SK-N-MC (cell line): ENCODE data around the gene ZFP91.

Experiments
- DNase-seq: peaks from one replicate; pipeline ENCODE4 v3.0.0-alpha.2; 2011; ENCODE audit warnings: low read depth, low spot score
- H3K27ac ChIP-seq: fragments of 200-600 bp; sonication (generic); 2 replicates; pipeline ENCODE4 v1.5.1; 2016; ENCODE audit warnings: mixed run types
- H3K36me3 ChIP-seq: fragments of 200-600 bp; sonication (generic); 2 replicates; pipeline ENCODE4 v1.6.1; 2017; ENCODE audit warnings: antibody characterized with exemption, low read length, mixed read lengths; ENCODE audit not compliant: insufficient read depth
- H3K4me3 ChIP-seq: fragments of 200-600 bp; sonication (generic); 2 replicates; pipeline ENCODE4 v1.5.1; 2016
- H3K9ac ChIP-seq: fragments of 200-600 bp; sonication (generic); 2 replicates; pipeline ENCODE4 v1.8.0; 2017; ENCODE audit warnings: mixed run types, mixed read lengths; ENCODE audit not compliant: insufficient read length
- H3K9me3 ChIP-seq: fragments of 200-600 bp; sonication (generic); 2 replicates; pipeline ENCODE4 v1.6.1; 2017; ENCODE audit warnings: low read depth, mild to moderate bottlenecking, antibody characterized with exemption, low read length, moderate library complexity, mixed read lengths
- EZH2 ChIP-seq: fragments of 200-600 bp; sonication (generic); IDR thresholded peaks from one replicate; pipeline ENCODE4 v1.6.1; 2017; ENCODE audit warnings: antibody characterized with exemption
- FOXP2 ChIP-seq: optimal IDR thresholded peaks from 2 replicates; pipeline ENCODE3; 2011; ENCODE audit warnings: mild to moderate bottlenecking, moderate library complexity; ENCODE audit not compliant: insufficient read depth; ENCODE audit errors: extremely low read length, control extremely low read depth
- POLR2AphosphoS5 ChIP-seq: IDR thresholded peaks from 2 replicates; pipeline ENCODE4 v1.6.1; 2012; ENCODE audit warnings: mild to moderate bottlenecking, low read depth, low read length, borderline replicate concordance

ZFP91 gene

DNA sequence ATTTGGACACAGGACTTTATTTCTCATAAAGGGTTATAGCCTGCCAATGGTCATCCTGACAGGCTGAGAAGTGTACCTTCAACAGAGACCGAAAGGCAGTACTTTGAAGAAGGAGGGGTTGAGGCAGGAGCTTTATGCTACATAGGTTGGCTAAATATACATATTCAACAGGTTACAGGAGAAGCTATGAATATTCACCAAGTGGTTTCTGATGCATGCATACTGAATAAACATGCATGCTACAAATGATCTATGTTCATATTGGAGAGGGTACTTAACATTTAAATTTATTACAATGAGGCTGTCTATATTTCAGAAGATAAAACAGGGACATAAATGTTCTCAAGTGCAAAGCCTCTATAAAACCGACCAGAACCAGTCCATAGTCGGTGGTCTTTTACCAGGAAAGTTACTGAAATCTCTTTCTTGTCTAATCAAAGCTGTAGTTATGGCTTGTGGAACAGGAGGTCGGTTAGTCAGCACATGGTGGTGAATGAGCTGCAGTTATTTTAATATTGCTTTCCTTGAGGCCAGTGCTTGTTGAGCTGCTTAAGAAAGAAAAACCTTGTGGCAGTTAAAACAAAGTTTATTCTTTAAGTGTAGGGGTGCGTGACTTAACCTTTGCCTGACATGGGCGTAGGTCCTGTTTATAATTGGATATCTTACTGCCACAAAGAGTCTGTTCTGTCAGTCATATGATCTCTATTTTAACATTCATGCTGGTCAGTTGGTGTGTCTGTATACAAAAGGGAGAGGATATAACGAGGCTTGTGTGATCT lies 63.1 kb downstream of the ZFP91 start:
- no peak for TF ChIP-seq FOXP2
- no peak for TF ChIP-seq POLR2AphosphoS5
- no peak for TF ChIP-seq EZH2
- no peaks in the 10 kb centered on the region; the same call in 1 of the 2 replicates for H3K9me3 ChIP-seq
- H3K4me3 ChIP-seq, result peak overlapping the region; percentile 19; the same call in 1 of the 2 replicates
- H3K27ac ChIP-seq, result no peak overlapping the region
- DNase-seq, result no peak
- no peaks in the 10 kb centered on the region for H3K36me3 ChIP-seq
- H3K9ac ChIP-seq, result no peak overlapping the region

DNA sequence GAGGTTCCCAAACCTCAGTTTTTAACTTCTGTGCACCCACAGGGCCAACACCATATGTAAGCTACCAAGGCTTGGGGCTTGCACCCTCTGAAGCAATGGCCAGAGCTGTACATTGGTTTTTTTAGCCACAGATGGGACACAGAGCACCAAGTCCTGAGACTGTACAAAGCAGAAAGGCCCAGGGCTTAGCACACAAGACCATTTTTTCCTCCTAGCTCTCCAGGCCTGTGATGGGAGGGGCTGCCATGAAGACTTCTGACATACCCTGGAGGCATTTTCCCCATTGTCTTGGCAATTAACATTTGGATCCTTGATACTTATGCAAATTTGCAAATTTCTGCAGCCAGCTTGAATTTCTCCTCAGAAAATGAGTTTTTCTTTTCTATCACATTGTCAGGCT lies 67.0 kb downstream of the ZFP91 start:
- Histone ChIP-seq H3K4me3 (no peak overlapping the region), H3K9me3 (no peaks in the 10 kb centered on the region; the same call in 1 of the 2 replicates), H3K9ac (no peak overlapping the region), H3K27ac (no peak overlapping the region), H3K36me3 (no peaks in the 10 kb centered on the region)
- DNase-seq, result no peak
- TF ChIP-seq POLR2AphosphoS5 (no peak), EZH2 (no peak), FOXP2 (no peak)

GRCh38 chr11:58647141-58647699 lies 68.4 kb downstream of the ZFP91 start:
- H3K4me3 ChIP-seq, result peak overlapping the region; percentile 67
- peak overlapping the region; percentile 32 for H3K9ac ChIP-seq
- no peaks in the 10 kb centered on the region for H3K36me3 ChIP-seq
- TF ChIP-seq POLR2AphosphoS5, result peak; percentile 21; the same call in 1 of the 2 replicates
- no peak for TF ChIP-seq EZH2
- no peak for TF ChIP-seq FOXP2
- H3K27ac ChIP-seq, result peak overlapping the region; percentile 88
- peak; percentile 72 for DNase-seq
- no peaks in the 10 kb centered on the region; the same call in 1 of the 2 replicates for H3K9me3 ChIP-seq

DNA sequence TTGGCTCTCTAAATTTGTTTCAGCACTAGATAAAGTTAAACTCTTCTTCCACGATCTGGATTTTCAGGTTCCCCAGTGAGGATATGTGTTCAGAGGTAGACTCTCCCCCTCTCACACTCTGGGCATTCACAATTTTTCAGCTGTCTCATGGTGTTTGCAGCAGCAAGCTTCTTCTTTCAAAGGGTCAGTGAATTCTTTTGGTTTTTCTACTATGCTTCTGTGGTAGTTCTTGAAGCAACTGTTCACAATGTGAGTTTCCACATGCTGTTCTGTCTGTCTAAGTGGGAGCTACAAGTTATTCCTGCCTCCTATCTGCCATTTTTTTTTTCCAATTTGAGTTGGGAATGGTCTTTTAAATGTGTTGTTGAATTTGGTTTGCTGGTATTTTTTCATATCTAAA lies 69.0 kb downstream of the ZFP91 start:
- H3K36me3 ChIP-seq, result no peaks in the 10 kb centered on the region
- TF ChIP-seq EZH2, result no peak
- no peak for TF ChIP-seq POLR2AphosphoS5
- TF ChIP-seq FOXP2, result no peak
- peak overlapping the region; percentile 67 for H3K4me3 ChIP-seq
- no peak overlapping the region for H3K9ac ChIP-seq
- DNase-seq, result no peak
- H3K27ac ChIP-seq, result peak overlapping the region; percentile 88
- no peaks in the 10 kb centered on the region; the same call in 1 of the 2 replicates for H3K9me3 ChIP-seq

DNA sequence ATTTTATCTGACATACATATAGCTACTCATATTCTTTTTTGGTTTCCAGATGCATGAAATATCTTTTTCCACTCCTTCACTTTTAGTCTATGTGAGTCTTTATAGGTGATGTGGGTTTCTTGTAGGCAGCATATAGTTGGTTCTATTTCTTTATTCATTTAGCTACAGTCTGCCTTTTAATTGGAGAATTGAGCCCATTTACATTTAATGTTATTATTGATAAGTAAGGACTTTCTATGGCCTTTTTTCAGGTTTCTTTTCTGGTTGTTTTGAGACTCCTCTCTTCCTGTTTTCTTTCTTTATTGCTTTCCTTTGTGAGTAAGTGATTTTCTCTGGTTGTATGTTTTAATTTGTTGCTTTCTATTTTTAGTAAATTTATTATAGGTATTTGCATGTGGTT lies 70.8 kb downstream of the ZFP91 start:
- H3K27ac ChIP-seq, result no peak overlapping the region
- H3K4me3 ChIP-seq, result no peak overlapping the region
- DNase-seq, result no peak
- H3K9me3 ChIP-seq, result no peaks in the 10 kb centered on the region; the same call in 1 of the 2 replicates
- TF ChIP-seq FOXP2 (no peak), POLR2AphosphoS5 (no peak)
- H3K9ac ChIP-seq, result no peak overlapping the region
- H3K36me3 ChIP-seq, result no peaks in the 10 kb centered on the region

DNA sequence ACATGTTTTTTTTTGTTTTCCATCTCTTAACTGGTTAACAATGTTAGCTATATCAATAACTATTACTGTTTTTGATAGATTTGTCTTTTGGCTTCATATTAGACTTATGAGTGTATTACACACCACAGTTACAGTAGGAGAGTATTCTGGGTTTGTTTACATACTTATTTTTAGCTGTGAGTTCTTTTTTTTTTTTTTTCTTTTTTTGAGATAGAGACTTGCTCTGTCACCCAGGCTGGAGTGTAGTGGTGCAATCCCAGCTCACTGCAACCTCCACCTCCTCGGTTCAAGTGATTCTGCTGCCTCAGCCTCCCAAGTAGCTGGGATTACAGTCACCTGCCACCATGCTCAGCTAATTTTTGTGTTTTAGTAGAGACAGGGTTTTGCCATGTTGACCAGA lies 71.6 kb downstream of the ZFP91 start:
- DNase-seq, result no peak
- no peak overlapping the region for H3K4me3 ChIP-seq
- H3K27ac ChIP-seq, result no peak overlapping the region
- no peak overlapping the region for H3K9ac ChIP-seq
- no peaks in the 10 kb centered on the region; the same call in 1 of the 2 replicates for H3K9me3 ChIP-seq
- TF ChIP-seq POLR2AphosphoS5 (no peak), FOXP2 (no peak), EZH2 (no peak)
- H3K36me3 ChIP-seq, result no peaks in the 10 kb centered on the region

GRCh38 chr11:58652726-58653280 lies 73.9 kb downstream of the ZFP91 start:
- Histone ChIP-seq H3K27ac (no peak overlapping the region), H3K4me3 (no peak overlapping the region), H3K9ac (no peak overlapping the region), H3K36me3 (no peaks in the 10 kb centered on the region), H3K9me3 (no peaks in the 10 kb centered on the region)
- TF ChIP-seq FOXP2 (no peak), EZH2 (no peak)
- DNase-seq, result no peak

DNA sequence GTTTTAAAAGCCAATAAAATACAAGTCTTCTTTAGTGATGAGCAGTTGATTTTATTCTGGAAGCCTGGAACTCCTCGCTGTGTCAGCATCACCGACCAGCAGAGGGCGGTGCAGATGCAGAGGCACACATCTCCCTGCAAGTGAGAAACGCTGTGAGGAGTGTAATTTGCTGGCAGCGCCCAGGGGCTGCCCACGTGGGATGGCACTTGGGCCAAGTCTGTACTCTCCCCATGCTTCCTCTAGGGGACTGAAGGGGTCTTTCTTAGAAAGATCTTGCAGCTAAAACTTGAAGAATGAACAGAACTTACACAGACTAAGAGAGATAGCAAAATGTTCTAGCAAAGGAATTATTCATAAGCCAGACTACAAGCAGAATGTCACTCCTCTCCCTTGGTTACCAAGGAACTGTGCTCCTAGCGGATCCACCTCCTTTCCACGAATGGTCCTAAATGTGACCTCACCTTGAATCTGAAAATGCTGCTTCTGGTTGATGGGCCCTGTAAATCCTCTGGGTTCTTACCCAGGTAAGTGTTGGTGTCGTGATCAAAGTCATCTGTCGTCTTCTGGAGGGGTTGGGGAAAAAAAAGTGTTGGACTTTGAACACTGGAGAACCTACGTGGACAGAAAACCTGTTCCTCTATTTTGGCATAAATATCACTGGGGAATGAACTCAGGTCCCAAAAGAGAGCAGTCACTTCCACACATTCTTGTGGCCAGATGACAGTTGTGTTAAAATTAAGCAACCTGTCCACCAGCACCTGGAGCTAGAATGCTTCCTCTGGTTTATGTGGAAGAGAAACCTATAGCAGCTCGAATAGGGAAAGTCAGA lies 75.4 kb downstream of the ZFP91 start:
- Histone ChIP-seq H3K9ac (no peak overlapping the region), H3K9me3 (no peaks in the 10 kb centered on the region), H3K4me3 (no peak overlapping the region), H3K36me3 (no peaks in the 10 kb centered on the region), H3K27ac (no peak overlapping the region)
- no peak for DNase-seq
- TF ChIP-seq POLR2AphosphoS5 (no peak), EZH2 (no peak), FOXP2 (peak; percentile 42)
